HG03442 (cell line): ENCODE results near the gene RFK.
"Not testable (repeated sequence)": the region's sequence is repeated elsewhere in the genome, so short reads cannot be mapped to it uniquely, and the experiment has no call there.

ENCODE experiments used
- ATAC-seq: cut with Tn5 transposase; IDR thresholded peaks from one replicate; pipeline ENCODE4 v1.9.1; 2021; ENCODE audit warnings: mild to moderate bottlenecking, moderate library complexity; ENCODE audit not compliant: unreplicated experiment

RFK gene

GRCh38 chr9:76394195-76394959, at the start of gene RFK:
Gene RFK (minus strand): TSS chr9:76394426. CDS start chr9:76394171, 255 bp downstream.
- ATAC-seq = peak; percentile 56

- ATAC-seq = no peak
These were observed 49.7 kb upstream of the RFK start for GRCh38 chr9:76443887-76444286.

- peak; percentile 59 for ATAC-seq
These were observed 47.5 kb upstream of the RFK start for GRCh38 chr9:76441551-76442322.

GRCh38 chr9:76438841-76439588, 44.8 kb upstream of the RFK start:
- ATAC-seq = peak; percentile 73

- not testable (repeated sequence) for ATAC-seq
These were observed 42.9 kb upstream of the RFK start for GRCh38 chr9:76437017-76437699.

GRCh38 chr9:76434897-76435296, 40.7 kb upstream of the RFK start:
- ATAC-seq = not testable (repeated sequence)

- ATAC-seq = no peak
These were observed 39.6 kb upstream of the RFK start for GRCh38 chr9:76433836-76434235.

GRCh38 chr9:76433406-76433805, 39.2 kb upstream of the RFK start:
- ATAC-seq = no peak

GRCh38 chr9:76431601-76432000, 37.4 kb upstream of the RFK start:
- no peak for ATAC-seq

GRCh38 chr9:76426807-76427419, 32.7 kb upstream of the RFK start:
- ATAC-seq = no peak

- no peak for ATAC-seq
These were observed 31.6 kb upstream of the RFK start for GRCh38 chr9:76425677-76426453.

GRCh38 chr9:76424491-76424890, 30.3 kb upstream of the RFK start:
- ATAC-seq = no peak

- no peak for ATAC-seq
These were observed 29.3 kb upstream of the RFK start for GRCh38 chr9:76423216-76424177.

GRCh38 chr9:76419782-76420380, 25.7 kb upstream of the RFK start:
- ATAC-seq = no peak

- ATAC-seq = no peak
These were observed 23.2 kb upstream of the RFK start for GRCh38 chr9:76417394-76417793.

- no peak for ATAC-seq
These were observed 21.5 kb upstream of the RFK start for GRCh38 chr9:76415731-76416130.

- no peak for ATAC-seq
These were observed 20.9 kb upstream of the RFK start for GRCh38 chr9:76415154-76415553.

- peak; percentile 82 for ATAC-seq
These were observed 20.4 kb upstream of the RFK start for GRCh38 chr9:76414661-76415060.
